NCI-H226 (cell line): ENCODE measurements around the gene NFATC2IP.
"Not testable (repeated sequence)": the region's sequence is repeated elsewhere in the genome, so short reads cannot be mapped to it uniquely, and the experiment has no call there.

Experiments used
- DNase-seq: peaks from one replicate; pipeline ENCODE4 v3.0.0-alpha.2; 2015

NFATC2IP gene

GRCh38 chr16:28950648-28951409, at the start of gene NFATC2IP:
TSS of gene NFATC2IP (plus strand) at chr16:28950937. CDS start at chr16:28951012, 75 bp downstream.
- peak; percentile 100 for DNase-seq

DNA sequence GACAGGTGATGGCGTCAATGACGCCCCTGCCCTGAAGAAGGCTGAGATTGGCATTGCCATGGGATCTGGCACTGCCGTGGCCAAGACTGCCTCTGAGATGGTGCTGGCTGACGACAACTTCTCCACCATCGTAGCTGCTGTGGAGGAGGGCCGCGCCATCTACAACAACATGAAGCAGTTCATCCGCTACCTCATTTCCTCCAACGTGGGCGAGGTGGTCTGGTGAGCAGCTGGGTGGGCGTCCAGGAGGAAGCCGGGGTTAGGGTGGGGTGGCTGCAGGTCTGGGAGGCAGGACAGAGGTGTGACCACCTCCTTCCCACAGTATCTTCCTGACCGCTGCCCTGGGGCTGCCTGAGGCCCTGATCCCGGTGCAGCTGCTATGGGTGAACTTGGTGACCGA, 48.9 kb upstream of the NFATC2IP start:
- no peak for DNase-seq

DNA sequence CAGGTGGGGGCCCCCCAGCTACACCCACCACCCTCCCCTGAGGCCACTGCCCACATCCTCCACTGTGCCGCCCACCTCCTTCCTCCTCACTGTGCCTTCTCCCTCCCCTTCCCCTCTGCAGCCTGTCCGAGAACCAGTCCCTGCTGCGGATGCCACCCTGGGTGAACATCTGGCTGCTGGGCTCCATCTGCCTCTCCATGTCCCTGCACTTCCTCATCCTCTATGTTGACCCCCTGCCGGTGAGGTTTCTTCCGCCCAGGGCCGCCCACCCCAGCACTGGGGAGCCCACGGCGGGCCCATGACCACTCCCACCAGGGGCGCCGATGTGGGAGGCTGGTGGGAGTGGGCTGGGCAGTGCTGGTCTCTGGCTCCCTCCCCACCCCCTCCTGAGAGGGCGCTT, 47.8 kb upstream of the NFATC2IP start:
- no peak for DNase-seq

GRCh38 chr16:28903344-28904042, 47.2 kb upstream of the NFATC2IP start:
- no peak for DNase-seq

DNA sequence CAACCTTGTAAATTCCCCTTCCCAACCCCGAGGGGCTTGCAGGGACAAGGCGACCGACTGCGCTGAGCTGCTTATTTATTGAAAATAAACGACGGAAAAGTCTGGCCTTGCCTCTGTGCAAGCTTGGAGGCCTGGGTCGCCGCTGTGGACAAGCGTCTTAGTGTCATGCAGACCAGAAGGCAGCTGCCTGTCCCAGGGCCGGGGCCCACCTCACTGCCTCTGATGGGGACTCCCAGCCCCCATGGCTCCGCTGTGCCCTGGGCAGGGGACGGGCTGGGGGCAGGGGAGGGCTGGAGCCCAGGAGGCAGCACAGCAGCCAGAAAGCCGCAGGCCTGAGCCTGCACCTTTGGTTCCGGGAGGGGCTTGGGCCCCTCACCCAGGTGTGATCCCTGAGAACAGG, 46.4 kb upstream of the NFATC2IP start:
- DNase-seq = no peak

DNA sequence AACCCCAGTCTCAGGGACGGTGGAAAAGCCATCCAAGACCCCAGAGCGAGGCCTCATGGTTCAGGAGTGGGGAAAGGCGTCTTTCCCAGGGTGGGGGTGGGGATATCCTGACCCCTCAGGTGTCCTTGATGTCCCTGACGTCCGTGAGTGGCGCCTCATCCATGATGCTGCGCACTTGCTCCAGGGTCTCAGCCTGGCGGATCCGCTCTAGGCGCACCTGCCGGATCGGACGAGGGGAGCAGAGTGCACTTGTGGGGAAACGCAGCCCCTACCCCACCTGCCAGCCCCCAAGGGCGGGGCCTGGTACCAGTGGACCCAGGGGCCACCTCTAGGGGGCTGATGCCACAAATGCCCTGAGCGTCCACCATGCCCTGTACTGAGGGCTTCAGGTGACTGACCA, 45.9 kb upstream of the NFATC2IP start:
- no peak for DNase-seq

DNA sequence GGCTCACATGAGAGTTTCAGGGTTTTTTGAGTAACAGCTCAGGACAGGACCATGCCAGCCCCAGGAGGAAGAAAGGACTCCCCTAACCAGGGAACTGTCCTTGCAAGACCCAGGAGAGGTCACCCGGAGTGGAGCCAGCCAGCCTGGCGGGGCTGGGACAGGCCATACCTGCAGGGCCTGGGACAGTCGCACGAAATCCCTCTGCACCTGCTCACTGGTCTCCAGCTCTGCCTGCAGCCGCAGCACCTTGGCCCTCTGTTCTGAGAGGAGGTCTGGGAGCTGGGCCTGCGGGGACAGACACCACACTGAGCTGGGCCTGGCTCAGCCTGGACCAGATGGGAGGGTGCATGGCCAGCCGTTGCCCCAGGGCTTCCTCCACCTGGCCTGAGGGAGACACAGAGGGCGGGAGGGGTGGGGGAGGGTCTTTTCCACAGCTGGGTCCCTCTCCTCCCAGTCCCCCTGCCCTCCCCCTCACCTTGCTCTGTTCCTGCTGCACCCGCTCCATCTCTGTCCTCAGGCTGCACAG, 45.4 kb upstream of the NFATC2IP start:
- DNase-seq = no peak

DNA sequence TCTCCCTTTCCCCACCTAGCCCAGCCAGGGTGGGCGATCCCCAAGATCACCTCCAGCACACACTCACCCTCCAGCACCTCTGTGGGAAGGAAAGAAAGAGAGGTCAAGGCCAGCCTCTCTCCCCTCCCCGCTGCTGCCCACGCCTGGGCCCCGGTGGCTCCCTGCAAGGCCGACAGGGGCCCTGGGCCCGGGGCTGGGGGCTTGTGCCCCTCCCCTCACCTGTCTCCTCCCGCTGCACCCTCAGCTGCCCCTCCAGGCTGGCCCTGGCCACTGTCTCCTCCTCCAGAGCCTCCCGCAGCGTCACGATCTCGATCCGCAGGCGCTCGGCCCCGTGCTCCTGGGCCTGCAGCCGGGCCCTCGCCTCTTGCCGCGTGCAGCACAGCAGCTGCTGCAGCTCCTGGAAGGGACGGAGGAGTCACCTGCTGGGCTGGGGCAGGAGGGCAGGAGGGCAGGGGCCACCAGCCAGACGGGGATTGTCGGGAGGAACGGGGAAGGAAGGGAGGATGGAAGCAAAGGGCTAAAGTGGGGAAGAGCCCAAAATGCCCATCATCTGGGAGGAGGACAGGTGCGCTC, 44.9 kb upstream of the NFATC2IP start:
- no peak for DNase-seq

DNA sequence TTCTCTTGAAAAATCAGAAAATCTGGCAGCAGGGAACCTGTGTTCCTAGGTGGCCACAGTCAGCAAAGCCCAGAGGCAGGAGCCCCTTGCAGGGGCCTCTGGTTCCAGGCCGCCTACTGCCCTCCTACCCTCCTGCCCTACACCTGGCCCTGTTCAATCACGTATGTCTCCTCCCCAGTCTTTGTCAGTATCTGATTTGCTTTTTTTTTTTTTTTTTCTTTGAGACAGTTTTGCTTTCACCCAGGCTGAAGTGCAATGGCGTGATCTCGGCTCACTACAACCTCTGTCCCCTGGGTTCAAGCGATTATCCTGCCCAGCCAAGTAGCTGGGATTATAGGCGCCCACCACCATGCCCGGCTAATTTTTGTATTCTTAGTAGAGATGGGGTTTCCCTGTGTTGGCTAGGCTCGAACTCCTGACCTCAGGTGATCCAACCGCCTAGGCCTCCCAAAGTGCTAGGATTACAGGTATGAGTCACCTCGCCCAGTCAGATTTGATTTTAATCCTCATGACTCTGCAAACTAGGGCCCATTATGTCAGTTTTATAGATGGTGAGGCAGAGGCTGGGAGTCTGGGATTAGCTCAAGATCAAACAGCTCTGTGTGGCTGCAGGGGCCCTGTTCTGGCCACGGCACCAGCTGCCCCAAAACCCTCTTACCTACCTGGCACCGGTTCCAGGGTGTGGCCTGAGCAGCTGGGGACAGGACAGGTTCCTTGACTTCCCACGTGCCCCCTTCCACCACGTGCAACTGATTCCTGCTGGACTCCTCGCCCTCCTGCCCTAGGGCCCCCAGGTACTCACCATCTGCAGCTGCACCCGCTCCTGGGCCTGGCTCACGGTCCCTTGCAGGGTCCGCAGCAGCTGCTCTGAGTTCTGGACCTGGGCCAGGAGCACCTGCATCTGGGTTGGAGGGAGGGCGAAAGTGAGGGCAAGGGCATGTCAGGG, 40.4 kb upstream of the NFATC2IP start:
- DNase-seq = peak; percentile 18

GRCh38 chr16:28912558-28912957, 38.2 kb upstream of the NFATC2IP start:
- no peak for DNase-seq

GRCh38 chr16:28913946-28914724, 36.6 kb upstream of the NFATC2IP start:
- DNase-seq = no peak

- peak; percentile 22 for DNase-seq
These were observed 35.6 kb upstream of the NFATC2IP start for GRCh38 chr16:28915181-28915580.

- DNase-seq = no peak
These were observed 33.6 kb upstream of the NFATC2IP start for GRCh38 chr16:28917095-28917494.

DNA sequence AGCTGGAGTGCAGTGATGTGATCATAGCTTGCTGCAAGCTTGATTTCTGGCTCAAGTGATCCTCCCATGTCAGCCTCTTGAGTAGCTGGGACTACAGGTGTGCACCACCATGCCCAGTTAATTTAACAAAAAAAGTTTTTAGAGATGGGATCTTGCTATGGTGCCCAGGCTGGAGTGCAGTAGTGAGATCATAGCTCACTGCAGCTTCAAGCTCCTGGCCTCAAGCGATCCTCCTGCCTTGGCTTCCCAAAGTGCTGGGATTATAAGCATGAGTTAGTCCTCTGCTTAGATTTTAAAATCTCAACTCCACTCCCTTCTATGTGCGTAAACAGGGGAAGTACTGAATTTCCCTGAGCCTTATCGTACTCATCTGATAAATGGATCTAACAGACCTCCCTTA, 32.0 kb upstream of the NFATC2IP start:
- no peak for DNase-seq

DNA sequence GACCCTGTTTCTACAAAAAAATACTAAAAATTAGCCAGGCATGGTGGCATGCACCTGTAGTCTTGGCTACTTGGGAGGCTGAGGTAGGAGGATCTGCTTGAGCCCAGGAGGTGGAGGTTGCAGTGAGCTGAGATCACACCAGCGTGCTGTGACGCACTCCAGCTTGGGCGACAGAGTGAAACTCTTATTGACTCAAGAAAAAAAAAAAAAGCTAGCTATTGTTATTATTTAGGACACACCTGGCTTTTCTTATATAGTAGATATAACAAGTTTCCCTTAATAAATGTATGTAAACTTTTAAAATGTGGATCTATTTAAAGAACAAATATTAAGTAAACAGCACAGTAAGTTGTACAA, 27.5 kb upstream of the NFATC2IP start:
- no peak for DNase-seq

DNA sequence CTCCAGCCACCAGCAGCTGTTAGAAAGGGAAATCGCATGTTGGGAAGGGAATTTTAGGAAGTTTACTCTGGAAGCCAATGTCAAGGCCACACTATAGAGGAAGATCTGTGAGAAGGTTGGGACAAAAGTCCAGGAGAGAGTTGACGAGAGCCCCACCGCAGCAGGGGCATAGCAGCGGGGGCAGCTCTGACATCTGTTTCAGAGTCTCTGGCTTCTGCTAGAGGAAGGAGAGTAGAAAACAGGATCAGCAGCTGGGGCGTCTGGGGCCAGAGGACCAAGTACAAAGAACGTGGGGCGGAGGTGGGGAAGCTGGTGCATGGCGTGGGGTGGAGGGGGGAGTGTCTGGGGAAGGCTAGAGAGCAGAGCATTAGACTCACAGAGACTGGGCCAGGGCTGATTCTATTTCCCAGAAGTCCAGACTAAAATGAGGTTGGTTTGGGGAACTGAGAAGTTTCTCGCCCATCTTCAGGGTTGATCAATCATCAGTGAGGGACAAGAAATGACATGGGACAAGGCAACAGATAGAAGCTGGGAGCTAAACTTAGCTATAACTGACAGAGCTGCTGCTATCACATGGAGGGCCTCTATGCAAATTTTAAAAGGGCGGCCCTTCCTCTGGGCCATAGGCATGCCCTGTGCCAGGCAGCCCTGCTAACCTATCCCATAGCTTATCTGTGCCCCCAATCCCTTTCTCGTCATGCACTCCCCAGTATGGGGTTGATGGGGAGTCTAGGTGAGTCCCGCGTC, 26.9 kb upstream of the NFATC2IP start:
- no peak for DNase-seq

- DNase-seq = no peak
These were observed 26.4 kb upstream of the NFATC2IP start for GRCh38 chr16:28924399-28924761.

- peak; percentile 75 for DNase-seq
These were observed 25.9 kb upstream of the NFATC2IP start, which contains the start of gene RABEP2 for GRCh38 chr16:28924762-28925385. TSS of gene RABEP2 (minus strand) at chr16:28925238. CDS start at chr16:28925163, 75 bp downstream.

DNA sequence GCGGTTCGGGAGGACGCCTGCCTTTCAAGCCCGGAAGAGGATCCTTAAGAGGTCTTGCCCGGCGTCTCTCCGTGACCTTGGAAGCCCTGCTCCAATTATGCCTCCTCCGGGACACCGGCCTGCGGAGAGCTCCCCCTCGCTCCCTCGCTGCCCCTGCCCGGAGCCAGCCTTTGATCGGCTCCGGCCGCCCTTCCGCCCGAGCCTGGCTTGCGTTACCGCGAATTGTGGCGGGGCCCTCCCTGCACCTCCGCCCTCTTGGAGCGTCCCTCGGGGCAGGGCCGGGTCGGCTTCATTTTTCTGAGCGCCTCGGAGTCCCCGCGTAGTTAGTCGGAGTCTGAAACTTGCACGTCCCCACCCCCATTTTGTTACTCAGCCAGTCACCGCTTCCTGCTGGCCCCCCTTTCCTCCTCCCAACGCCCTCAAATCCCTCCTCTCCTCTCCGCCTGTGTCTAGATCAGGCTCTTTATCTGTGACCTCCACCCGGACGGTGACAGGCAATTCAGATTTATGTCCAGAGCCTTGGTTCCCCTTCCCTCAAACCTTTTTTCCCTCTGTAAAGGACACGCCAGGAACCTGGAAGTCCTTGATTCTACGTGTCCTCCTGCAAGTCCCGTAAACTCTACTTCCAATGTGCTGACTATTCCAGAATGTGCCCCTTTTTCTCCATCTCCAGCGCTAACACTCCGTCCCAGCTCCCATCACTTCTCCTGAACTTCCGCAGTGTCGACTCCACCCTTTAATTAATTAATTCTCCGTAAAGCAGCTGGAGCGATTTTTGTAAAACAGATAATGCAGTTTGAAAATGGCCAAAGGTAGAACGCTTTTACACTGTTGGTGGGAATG, 25.1 kb upstream of the NFATC2IP start:
- peak; percentile 74 for DNase-seq

DNA sequence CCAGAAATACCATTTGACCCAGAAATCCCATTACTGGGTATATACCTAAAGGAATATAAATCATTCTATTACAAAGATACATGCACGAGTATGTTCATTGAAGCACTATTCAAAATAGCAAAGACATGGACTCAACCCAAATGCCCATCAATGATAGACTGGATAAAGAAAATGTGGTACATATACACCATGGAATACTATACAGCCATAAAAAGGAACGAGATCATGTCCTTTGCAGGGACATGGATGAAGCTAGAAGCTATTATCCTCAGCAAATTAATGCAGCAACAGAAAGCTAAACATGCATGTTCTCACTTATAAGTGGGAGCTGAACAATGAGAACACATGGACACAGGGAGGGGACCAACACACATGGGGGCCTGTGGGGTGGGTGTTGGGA, 24.5 kb upstream of the NFATC2IP start:
- not testable (repeated sequence) for DNase-seq
